IPS DF 4.7 (cell line): ENCODE data around the gene DMRT1.

Experiments used
- DNase-seq: peaks from one replicate; pipeline ENCODE4 v3.0.0-alpha.2; 2013; ENCODE audit warnings: low spot score; ENCODE audit errors: extremely low read depth

The DMRT1 gene

DNA sequence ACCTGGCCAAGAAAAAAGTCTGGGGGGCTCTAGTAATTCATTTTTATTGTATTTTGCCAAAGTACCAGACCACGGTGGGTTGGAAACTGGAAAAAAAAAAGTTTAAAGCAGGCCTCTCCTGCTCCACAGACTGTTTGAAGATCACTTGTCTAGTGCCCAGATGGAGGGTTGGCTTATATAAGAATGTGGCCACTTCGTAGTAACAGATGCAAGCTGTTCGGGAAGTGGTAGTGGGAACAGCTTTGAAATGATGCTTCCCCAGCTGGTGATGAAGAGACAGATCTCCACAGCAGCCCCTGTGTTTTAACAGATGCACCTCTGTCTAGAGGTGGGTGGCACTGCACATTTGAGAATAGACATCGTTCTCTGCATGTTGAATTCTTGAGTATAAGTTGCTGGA, 80.7 kb downstream of the DMRT1 start:
- DNase-seq: no peak

DNA sequence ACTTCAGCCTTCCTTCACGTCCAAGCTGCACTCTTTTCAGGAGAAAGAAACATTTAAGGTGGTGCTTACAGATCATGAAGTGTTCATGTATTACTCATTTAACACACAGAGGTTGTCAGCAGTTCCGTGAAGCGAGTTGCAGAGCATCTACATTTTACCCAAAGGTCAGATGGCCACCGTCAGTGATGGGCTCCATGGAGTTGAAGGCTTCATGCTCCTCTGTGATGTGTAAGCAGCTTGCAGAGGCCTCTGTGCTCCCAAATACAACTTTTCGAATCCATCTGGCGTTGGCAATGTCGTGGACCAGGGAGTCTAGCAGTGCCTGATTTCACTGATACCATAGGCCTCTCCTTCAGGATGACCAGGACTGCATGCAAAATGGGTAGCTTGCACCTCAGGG, 81.2 kb downstream of the DMRT1 start:
- DNase-seq: no peak

DNA sequence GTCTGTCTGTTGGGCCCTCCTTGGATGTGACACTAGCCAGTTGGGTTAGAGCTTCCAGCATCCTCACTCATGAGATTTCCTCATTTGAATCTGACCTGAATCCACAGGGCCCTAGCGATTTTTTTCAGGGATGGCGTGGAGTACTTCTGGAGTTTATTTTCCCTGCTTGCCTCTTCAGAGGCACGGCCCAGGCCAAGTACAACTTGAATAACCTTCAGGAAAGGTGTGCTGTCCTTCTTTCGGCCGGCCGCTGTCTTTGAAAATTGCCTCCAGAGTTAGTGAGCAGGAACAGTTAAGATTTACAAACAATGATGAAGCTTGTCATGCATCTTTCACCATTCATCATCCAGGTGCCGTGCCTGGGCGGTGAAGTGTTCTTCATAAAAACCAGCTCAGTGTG, 85.5 kb downstream of the DMRT1 start:
- no peak for DNase-seq

DNA sequence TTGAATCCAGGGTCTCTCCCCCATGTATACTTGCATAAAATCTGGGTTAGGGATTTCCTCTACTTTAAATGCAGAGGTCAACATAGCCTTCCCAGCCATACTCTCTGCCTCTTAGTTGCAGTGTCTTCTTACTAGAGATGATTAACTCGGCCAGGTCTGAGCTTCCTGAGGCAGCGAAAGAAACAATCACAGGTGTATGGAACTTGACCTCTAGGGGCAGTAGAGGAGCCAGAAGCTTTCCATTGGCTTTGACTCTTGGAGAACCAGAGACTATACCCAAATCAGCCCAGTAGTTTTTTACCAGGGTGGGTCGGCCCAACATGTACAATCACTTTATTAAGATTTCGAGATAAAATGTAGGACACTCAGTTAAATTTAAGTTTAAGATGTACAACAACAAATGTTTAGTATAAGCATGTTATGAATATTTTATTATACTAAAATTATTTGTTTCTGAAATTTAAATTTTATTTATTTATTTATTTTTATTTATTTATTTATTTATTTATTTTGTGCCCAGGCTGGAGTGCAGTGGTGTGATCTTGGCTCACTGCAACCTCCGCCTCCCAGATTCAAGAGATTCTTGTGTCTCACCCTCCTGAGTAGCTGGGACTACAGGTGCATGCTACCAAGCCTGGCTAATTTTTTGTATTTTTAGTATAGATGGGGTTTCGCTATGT, 87.0 kb downstream of the DMRT1 start:
- no peak for DNase-seq

DNA sequence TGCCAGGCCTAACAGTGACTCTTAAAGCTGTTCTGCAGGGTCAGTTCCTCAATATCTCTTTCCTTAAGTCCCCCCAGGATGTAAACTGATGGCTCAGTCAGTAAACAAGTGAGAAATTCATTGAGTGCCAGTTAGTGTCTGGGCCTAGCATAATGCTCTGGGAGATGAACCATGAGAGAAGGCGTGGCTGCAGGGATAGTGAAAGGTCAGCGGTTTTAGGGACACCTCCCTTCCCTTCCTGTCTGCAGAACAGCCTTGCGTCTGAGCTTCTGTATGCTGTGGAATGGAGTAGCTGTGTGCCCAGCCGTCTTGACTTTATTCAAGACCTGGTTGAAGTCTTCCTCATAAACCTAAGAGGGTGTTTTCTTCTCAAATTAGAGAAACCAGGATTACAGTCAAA, 88.2 kb downstream of the DMRT1 start:
- DNase-seq: no peak

DNA sequence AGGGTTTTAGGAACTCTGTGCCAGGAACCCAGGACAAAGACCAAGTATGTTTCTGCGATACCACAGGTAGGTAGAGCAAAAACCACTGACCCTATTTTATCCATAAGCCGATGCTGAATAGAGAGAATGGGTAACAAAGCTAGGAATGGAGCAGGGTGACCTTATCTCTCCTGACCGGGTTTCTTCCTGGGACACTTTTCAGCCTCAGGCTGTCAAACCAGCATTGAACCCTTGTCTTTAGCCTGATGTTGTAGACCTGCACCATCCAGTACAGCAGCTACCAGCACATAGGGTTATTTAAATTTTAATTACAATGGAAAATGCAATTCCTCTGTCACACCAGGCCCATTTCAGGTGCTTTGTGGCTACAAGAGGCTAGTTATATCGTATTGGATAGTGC, 91.9 kb downstream of the DMRT1 start:
- no peak for DNase-seq

DNA sequence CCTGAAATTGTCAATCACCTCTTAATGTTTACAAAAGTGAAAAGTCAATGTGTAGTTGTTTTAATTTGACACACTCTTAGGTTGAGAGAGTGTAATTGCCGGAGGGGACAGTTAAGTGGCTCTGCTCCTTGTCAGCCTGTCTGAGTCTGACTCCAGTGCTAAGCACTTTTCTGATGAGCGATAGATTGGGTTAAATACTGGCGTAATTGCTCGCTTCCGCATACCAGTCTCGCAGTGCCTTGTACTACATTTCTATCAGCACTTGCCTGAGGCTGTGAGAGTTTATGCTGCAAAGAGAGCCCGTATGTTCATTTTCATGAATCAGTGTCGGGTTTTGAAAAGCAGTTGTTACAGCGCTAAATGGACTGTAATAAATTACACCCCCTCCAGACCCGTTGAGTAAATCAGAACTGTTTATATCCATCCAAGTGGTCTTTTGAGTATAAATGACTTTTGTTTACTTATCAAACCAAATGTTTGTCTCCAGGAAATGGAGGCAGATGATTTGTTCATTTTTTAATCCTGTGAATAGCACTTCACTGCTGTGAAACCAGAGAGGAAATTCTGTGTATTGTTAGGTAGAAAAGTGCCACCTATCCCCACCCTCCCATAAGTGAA, 94.0 kb downstream of the DMRT1 start:
- no peak for DNase-seq

DNA sequence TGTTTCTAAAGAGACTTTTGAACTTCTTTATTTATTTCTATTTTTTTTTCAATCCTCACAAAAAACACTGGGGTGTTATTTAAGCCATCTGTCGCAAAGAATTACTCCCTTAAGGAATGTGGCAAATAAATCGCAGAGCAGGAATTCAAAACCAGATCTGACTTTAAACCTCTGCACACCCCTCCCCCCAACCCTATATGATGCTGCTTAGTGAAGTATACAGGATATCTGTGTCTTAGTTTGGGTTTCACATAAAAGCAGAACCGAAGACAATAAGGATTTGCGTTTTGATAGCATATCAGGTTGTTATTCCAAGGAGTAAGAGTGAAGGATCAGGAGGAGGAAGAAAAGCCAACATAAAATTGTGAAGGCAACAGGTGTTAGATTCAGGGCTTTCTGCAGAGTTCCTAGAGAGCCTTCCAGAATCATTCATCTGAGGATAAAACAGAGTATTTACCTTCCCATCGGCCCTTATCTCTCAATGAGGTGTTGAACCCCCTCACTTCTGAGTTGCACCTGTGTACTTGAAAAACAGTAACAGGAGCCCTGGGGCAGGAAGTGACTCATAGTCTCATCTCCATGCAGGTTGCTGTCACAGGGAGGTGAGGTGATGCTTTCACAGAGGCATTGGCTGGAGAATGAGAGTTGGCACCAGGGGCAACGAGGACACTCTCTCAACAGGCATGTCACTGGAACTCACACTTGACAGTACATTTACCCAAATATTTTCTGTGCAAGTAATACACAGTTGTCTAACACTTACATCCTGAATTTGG, 101.5 kb downstream of the DMRT1 start:
- no peak for DNase-seq

DNA sequence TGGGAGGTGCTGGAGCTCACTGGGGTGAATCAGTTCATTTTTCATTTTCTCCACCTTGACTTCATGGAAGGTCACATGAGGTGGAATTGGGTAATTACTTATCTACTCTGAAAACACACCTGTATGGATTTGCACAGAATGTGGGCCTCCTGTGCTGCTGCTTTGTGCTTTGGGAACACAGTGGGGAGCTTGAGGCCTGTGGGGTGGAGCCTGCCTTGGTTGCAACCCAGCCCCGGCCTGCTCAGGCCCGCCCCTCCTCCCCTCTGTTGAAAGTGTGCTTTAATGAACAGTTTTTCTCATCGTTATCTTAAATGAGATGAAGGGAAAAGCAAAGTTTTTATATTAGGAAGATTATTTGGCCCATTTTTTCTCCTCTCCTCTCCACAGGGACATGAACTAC, 106.5 kb downstream of the DMRT1 start:
- no peak for DNase-seq

DNA sequence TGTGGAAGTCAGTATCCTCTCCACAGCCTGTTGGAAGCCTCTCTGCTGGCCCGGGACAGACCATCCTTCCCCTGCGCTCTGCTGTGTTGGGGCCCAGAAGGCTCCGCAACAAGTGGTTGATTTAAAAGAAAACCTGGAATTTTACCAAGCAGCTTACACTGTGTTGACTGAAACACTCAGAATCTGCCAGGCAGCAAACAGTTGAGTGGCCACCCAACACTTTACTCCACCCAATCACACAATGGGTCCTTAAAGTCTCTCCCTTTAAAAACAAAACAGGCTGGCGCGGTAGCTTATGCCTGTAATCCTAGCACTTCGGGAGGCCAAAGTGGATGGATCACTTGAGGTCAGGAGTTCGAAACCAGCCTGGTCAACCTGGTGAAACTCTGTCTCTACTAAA, 107.0 kb downstream of the DMRT1 start:
- DNase-seq: no peak

DNA sequence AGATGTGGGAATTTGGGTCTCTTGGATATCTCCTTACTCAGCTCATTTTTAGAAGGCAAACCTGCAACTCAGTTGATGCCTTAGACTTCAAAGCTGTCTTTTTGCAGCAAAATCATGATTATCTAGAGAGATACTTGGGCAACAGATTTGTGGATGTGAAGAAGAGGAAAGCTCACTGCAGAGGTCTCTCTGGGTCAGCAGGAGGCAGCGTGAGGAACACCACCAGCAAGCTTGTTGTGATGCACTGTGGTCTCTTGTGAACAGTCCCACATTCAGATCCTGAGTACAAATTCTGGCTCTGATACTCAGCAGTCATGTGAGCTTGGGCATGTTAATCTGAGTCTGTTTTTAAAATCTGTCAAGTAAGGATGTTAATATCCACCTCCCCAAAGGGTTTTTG, 108.6 kb downstream of the DMRT1 start:
- no peak for DNase-seq

DNA sequence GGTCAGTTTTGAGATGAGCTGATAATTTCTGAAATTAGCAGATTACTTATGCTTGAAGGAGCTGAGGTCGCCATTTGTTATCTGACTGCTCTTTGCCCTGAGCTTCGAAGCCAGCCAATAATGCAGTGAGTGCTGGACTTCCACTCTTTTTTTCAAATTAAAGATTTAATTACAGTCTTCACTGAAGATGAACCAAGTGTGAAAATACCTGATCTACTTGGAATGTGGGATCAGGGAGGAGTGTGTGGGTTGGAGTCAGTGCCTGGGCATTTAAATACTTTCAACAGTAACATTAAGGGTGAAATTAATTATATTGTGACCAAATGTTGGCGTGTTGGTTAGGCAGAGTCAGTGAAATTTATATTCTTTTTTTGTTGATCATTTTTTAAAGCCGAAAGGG, 111.0 kb downstream of the DMRT1 start:
- DNase-seq: no peak

DNA sequence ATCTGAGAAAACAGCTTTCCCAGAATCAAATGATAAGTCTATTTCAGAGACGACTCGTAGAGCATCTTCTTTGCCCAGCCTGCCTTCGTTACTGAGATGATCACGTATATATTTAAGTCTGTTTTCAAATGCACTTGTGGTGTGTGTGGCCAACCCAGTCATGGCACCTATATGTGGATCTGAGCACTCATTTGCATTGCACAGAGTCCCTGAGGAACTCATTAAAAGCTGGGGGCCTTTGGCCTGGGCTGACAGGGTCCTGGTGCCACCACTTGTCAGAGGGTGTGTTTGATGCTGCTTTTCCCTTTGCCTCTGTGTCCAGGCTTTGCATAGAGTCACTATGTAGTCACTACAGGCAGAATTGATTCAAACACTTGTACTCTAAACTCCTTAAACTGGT, 117.6 kb downstream of the DMRT1 start:
- no peak for DNase-seq

DNA sequence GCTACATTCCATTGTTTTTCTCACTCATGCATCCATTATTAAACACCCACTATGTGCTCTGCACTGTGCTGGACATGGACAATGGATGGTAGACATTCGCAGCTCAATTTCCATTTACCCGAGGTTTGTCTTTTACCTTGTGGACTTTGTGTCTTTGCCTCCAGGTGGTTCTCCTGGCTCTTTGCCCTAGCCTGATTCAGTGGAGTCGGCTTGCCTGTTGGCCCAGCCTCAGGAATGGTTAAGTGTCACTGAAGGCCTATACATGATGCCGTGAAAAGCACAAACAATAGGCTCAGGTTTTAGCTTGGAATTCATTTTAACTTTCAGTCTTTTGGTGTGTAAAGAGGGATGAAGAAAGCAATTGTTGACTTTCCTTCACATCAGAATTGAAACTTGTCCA, 118.4 kb downstream of the DMRT1 start:
- no peak for DNase-seq

DNA sequence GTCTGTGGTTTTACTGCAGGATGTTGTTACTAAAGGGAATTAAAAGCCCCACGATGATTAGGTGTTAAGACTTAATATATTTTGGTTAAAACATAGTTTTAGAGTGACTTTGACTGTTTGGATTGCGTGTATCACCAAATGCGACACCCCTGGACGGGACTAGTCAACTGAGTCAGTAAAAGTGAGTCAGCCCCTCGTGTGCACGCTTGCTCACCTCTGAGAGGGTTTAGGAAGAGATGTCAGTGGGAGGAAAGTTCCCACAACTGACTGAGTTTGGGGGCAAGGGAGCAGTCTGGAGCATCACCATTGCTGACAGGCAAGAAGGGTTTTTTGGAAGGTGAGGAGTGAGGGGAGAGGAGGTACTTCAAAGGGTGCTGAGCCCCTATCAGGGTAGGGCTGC, 120.5 kb downstream of the DMRT1 start:
- no peak for DNase-seq

DNA sequence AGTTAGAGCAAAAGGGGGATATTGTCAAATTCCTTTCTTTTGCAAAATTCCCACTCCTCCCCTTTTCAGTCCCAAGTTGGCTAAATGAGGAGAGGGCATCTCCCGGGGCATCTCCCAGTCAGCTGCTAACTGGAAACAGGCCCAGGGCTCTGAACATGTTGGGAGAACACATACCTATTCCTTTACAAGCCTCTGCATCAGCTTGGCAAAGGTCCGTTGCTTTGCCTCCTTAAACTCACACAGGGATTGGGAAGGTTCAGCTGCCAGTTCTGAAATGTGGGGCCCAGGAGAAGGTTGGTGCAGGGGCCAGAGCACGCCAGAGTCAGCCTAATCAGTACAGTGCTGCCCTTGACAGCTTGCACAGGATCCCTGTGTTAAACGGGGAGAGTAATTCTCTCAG, 124.0 kb downstream of the DMRT1 start:
- no peak for DNase-seq

DNA sequence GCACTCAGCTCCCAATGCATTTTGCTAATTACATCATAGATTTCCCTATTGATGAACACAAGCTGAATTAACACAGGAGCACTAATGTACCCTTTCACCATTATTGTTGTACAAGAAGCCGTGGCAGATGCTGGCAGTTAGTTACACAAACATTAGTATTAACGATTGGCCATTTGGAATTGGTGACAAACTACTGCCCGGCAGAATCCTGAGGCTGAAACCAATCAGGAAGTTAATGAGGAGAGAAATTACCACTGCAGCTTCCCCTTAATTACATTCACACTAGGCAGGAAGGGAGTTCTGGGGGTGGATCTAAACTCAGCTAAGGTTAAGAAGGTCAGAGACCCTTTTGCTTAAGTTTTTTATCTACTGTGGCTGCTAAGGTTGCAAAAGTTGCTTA, 125.4 kb downstream of the DMRT1 start:
- DNase-seq: no peak

DNA sequence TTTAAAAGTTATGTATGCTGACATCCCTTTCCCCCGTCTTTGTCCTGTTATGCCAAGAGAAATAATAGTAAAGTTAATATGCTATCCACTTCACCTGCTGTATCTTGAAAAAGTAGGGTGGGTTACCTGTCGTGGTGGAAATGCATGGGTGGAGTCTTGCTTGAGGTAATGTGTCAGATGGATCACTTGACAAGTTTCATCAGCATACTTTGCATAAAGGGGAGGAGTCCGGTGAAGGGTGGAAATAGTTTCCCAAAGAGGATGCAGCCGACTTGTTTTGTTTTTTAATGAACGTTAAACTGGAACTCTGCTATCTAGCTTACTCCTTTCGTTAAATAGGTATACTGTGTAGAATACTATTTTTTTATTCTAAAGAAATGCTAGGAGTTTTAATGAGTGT, 125.9 kb downstream of the DMRT1 start:
- DNase-seq: no peak

DNA sequence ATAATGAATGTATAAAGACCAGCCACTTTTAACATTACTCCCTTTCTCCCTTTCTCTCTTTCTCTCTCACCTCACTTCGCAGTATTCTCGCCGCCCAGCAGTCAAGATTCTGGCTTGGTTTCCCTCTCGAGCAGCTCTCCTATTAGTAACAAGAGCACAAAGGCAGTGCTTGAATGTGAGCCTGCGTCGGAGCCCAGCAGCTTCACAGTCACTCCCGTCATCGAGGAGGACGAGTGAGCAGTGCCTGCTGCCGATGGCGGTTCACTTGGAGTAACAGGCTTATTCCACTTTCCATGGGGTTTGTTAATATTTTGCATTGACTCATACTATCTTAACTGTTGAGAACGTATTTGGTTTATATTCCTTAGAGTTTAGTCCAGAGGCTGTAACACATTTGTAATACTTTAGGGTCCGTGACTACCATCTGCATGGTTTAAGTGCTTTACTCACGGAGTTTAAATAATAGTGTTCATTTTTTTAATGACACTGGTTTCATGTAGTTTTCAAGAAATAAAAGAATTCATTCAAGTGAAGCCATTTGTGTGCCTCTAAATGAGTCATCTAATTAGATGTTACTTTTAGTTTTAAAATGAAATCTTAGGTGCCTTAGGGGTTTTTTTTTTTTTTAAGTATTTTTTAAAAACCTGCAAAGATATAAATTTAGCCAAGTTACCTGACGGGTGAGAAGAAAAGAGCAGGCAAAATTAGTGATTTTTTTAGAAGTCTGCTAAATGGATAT, 126.6 kb downstream of the DMRT1 start:
- DNase-seq: no peak

DNA sequence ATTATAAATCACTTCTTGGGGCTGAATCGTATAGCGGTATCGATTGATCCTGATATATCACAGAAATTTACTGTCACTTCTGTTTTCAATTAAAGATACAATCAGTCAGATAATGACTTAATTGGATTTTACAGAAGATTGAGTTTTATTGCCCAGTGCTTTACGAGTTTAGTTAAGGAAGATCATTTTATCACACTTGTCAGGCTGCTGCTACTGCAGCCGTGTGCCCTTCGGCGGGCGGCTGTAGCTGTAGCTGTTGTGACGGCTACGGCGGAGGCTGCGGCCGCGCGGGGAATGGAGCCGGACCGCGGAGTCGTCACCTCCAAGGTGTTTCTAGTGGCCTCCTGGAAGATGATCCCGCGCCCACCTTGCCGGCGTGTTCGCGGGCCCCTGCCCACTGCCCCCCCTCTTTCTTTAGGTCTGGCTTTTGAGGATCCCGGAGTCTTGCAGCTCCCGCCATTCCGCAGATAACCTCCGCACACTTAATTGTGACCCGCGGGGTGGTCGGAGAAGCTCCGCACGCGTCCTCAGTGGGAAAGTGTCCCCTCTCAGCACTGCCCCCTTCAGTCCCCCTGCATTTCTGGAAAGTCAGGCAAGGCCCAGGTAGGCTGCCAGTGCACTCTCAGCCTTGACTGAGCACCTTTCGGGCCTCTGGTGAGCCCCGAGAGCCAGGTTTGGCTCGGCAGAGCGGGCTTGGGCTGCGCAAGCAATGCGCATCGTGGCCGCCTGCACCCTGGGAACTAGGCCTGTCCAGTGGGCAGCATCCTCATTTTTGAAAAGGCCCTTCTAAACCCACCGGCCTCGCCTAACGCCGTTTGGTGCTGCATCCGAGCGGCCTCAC, 128.0 kb downstream of the DMRT1 start:
- no peak for DNase-seq
